Ishikawa (cell line): ENCODE results near the gene ANKRD28.

ENCODE experiments used
- CEBPB ChIP-seq: IDR thresholded peaks from 2 replicates; pipeline ENCODE4 v1.6.1; 2012
- CREB1 ChIP-seq: IDR thresholded peaks from 2 replicates; pipeline ENCODE4 v1.6.1; 2012; ENCODE audit warnings: low read depth
- EGR1 ChIP-seq: IDR thresholded peaks from 2 replicates; pipeline ENCODE4 v1.6.1; 2012
- EP300 ChIP-seq: IDR thresholded peaks from 2 replicates; pipeline ENCODE4 v1.6.1; 2012; ENCODE audit warnings: borderline replicate concordance
- FOXM1 ChIP-seq: IDR thresholded peaks from 2 replicates; pipeline ENCODE4 v1.6.1; 2012; ENCODE audit warnings: low read depth, borderline replicate concordance
- NFIC ChIP-seq: IDR thresholded peaks from 2 replicates; pipeline ENCODE4 v1.6.1; 2012
- RAD21 ChIP-seq: IDR thresholded peaks from 2 replicates; pipeline ENCODE4 v1.6.1; 2012; ENCODE audit warnings: low read depth
- TAF1 ChIP-seq: IDR thresholded peaks from 2 replicates; pipeline ENCODE4 v1.6.1; 2012; ENCODE audit warnings: low read depth, mild to moderate bottlenecking
- TCF12 ChIP-seq: IDR thresholded peaks from 2 replicates; pipeline ENCODE4 v1.6.1; 2012; ENCODE audit warnings: low read depth
- TEAD4 ChIP-seq: IDR thresholded peaks from 2 replicates; pipeline ENCODE4 v1.6.1; 2012
- YY1 ChIP-seq: IDR thresholded peaks from 2 replicates; pipeline ENCODE4 v1.6.1; 2012; ENCODE audit warnings: low read depth
- ZBTB7A ChIP-seq: IDR thresholded peaks from 2 replicates; pipeline ENCODE4 v1.6.1; 2012; ENCODE audit warnings: low read depth
- TF ChIP-seq, protein P1 (sequence below): IDR thresholded peaks from 2 replicates; pipeline ENCODE4 v1.6.1; 2012
- TF ChIP-seq, protein P2 (sequence below): IDR thresholded peaks from 2 replicates; pipeline ENCODE4 v1.6.1; 2012; ENCODE audit warnings: low read depth, mild to moderate bottlenecking
- TF ChIP-seq, protein P3 (sequence below): IDR thresholded peaks from 2 replicates; pipeline ENCODE4 v1.6.1; 2012

The ANKRD28 gene

DNA sequence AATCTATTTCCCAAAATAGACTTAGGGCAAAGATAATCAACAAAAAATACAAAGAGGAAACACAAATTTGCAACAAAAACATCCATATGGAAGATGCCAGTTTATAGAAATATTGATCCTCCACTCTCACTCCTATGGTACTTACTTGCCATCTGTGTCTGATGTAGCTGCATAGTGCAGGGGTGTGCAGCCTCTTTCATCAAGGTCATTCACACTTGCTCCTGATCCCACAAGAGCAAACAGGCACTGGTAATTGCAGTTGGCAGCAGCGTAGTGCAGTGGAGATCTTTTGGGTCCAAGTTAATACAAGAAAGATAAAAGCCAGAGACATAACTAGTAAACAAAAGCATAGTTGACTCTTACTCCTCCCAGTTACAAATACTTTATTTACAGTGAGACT is 90.0 kb downstream of the ANKRD28 start:
- TF ChIP-seq CREB1 (no peak), CEBPB (no peak), EP300 (no peak), YY1 (no peak), TAF1 (no peak), EGR1 (no peak), NFIC (no peak)
- TF ChIP-seq, protein P1, sequence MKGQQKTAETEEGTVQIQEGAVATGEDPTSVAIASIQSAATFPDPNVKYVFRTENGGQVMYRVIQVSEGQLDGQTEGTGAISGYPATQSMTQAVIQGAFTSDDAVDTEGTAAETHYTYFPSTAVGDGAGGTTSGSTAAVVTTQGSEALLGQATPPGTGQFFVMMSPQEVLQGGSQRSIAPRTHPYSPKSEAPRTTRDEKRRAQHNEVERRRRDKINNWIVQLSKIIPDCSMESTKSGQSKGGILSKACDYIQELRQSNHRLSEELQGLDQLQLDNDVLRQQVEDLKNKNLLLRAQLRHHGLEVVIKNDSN = no peak
- TF ChIP-seq, protein P2, sequence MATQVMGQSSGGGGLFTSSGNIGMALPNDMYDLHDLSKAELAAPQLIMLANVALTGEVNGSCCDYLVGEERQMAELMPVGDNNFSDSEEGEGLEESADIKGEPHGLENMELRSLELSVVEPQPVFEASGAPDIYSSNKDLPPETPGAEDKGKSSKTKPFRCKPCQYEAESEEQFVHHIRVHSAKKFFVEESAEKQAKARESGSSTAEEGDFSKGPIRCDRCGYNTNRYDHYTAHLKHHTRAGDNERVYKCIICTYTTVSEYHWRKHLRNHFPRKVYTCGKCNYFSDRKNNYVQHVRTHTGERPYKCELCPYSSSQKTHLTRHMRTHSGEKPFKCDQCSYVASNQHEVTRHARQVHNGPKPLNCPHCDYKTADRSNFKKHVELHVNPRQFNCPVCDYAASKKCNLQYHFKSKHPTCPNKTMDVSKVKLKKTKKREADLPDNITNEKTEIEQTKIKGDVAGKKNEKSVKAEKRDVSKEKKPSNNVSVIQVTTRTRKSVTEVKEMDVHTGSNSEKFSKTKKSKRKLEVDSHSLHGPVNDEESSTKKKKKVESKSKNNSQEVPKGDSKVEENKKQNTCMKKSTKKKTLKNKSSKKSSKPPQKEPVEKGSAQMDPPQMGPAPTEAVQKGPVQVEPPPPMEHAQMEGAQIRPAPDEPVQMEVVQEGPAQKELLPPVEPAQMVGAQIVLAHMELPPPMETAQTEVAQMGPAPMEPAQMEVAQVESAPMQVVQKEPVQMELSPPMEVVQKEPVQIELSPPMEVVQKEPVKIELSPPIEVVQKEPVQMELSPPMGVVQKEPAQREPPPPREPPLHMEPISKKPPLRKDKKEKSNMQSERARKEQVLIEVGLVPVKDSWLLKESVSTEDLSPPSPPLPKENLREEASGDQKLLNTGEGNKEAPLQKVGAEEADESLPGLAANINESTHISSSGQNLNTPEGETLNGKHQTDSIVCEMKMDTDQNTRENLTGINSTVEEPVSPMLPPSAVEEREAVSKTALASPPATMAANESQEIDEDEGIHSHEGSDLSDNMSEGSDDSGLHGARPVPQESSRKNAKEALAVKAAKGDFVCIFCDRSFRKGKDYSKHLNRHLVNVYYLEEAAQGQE = no peak
- TF ChIP-seq, protein P3, sequence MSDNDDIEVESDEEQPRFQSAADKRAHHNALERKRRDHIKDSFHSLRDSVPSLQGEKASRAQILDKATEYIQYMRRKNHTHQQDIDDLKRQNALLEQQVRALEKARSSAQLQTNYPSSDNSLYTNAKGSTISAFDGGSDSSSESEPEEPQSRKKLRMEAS = no peak

DNA sequence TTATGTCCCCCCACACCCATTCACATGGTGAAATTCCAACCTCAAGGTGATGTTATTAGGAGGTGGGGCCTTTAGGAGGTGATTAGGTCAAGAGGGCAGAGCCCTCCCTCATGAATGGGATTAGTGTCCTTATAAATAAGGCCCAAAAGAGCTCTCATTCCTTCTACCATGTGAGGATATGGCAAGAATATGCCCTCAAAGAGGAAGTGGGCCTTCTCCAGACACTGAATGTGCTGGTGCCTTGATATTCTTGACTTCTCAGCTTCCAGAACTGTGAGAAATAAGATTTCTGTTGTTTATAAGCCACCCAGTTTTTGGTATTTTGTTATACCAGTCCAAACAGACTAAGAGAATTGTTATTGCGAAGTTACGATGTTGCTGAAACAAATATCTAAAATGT is 94.4 kb downstream of the ANKRD28 start:
- no peak for TF ChIP-seq TCF12
- TF ChIP-seq EP300 = no peak
- TF ChIP-seq ZBTB7A = no peak

DNA sequence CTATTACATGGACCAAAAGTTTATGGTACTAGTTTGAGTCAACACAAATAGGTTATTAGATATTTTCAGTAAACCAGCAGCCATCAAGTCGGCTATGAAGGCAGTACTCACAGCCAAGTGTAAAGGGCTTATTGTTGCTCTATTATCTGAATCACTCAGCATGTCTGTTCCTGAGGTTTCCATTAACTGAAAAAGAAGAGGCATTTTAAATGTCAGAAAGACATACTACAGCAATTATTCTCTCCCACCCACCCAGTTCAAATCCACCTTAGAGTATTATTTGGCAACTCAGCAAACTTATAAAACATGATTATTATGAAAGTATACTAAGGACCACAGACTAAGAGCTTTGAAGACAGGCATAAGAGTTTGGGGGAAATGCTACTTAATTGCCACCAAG is 103.2 kb downstream of the ANKRD28 start:
- TF ChIP-seq EP300 (no peak), ZBTB7A (no peak), TAF1 (no peak), TCF12 (no peak), TEAD4 (no peak), CEBPB (no peak), CREB1 (no peak), EGR1 (no peak), FOXM1 (no peak), NFIC (no peak), RAD21 (no peak), YY1 (no peak)
- TF ChIP-seq, protein P2 = no peak
- TF ChIP-seq, protein P1 = no peak
- TF ChIP-seq, protein P3 = no peak

DNA sequence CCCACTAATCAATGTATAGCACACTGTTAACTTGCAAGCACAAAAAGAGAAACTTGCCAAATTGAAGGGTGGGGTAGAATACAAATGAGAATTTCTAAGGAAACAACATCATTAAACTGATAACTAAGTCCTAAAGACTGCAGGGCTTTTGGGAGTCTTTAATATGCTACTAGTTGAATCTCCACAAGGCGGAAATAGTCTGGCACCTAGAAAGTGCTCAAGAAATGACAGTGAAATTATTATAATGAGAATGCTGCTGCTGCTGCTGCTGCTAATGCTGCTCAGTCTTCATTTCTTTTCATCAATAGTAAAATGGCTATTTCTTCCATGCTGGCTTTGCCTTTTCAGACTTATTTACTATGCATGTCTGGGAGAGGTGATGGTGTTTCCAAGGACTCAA is 104.4 kb downstream of the ANKRD28 start:
- no peak for TF ChIP-seq TCF12
- TF ChIP-seq NFIC = no peak
- TF ChIP-seq, protein P3 = no peak
- TF ChIP-seq, protein P1 = no peak
- no peak for TF ChIP-seq ZBTB7A
- TF ChIP-seq FOXM1 = no peak
- no peak for TF ChIP-seq RAD21
- no peak for TF ChIP-seq YY1
- TF ChIP-seq TAF1 = no peak
- TF ChIP-seq, protein P2 = no peak
- no peak for TF ChIP-seq EGR1
- no peak for TF ChIP-seq TEAD4
- no peak for TF ChIP-seq CREB1
- no peak for TF ChIP-seq EP300
- TF ChIP-seq CEBPB = no peak
